ENCODE measurements around the gene PORCN.
"Not testable (repeated sequence)": the region's sequence is repeated elsewhere in the genome, so short reads cannot be mapped to it uniquely, and the experiment has no call there.

PORCN gene

DNA sequence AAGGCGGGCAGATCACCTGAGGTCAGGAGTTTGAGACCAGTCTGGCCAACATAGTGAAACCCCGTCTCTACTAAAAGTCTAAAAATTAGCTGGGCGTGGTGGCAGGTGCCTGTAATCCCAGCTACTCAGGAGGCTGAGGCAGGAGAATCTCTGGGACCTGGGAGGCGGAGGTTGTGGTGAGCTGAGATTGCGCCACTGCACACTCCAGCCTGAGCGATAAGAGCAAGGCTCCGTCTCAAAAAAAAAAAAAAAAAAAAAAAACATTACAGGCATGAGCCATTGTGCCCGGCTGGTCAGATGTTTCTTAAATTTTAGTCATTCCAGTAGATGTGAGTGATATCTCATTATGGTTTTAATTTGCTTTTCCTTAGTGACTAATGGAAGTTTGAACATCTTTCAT lies 17.1 kb downstream of the PORCN start:
- not testable (repeated sequence) for H3K27me3 Mint-ChIP-seq; H3K9me3 Mint-ChIP-seq; H3K4me1 Mint-ChIP-seq; H3K4me3 Mint-ChIP-seq; DNase-seq; ATAC-seq (replicated peaks); H3K27ac Mint-ChIP-seq
- peaks cover 18 to 19% of the 10 kb centered on the region in 2 donors for H3K36me3 Mint-ChIP-seq

DNA sequence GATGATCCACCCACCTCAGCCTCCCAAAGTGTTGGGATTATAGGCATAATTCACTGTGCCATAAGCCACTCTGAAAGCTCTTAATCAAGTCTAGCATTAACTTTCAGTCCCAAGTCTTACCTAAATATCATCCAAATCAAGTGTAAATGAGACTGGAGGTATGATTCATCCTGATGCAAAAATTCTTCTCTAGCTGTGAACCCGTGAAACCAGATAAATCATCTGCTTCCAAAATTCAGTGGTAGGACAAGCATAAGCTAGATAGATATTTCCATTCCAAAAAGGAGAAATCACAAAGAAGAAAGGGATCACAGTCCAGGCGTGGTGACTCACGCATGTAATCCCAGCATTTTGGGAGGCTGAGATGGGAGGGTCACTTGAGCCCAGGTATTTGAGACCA lies 21.9 kb downstream of the PORCN start:
- DNase-seq (no peak), ATAC-seq (replicated peaks) (no peak)
- H3K27me3 Mint-ChIP-seq, result no peaks in the 10 kb centered on the region
- no peaks in the 10 kb centered on the region for H3K4me1 Mint-ChIP-seq
- peaks cover 13 to 19% of the 10 kb centered on the region in 2 donors for H3K36me3 Mint-ChIP-seq
- no peak overlapping the region for H3K4me3 Mint-ChIP-seq
- no peaks in the 10 kb centered on the region for H3K9me3 Mint-ChIP-seq
- H3K27ac Mint-ChIP-seq, result no peak overlapping the region

DNA sequence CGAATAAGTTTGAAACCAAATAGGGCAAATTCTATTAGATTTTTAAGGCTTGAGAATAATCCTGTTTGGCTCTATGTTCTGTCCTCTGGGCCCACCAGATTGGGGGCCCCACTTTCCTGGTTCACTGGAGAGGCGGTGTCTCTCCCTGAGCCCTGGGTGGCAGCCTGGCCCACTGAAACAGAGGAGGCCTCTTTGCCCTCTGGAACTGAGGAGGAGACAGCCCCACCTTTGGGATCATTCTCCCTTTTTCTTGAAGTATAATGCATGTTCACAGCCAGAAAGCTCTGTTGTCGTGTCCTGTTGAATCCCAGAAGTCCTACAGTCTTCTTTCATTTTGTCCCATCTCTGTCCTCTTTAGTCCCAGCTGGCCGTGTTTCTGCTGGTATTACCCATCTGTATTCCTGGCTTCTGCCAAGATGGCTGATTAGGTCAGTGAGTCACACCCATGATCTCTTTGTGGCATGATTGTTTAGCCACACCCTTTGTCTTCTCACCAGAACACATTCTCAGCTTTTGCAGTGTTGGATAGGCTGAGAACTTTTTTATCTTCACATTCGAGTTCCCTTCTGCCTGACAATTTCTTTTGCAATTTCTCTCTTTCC lies 22.7 kb downstream of the PORCN start:
- Mint-ChIP-seq H3K27me3 (no peaks in the 10 kb centered on the region), H3K36me3 (peaks cover 12 to 18% of the 10 kb centered on the region in 2 donors), H3K27ac (no peak overlapping the region), H3K4me1 (no peaks in the 10 kb centered on the region), H3K9me3 (no peaks in the 10 kb centered on the region), H3K4me3 (no peak overlapping the region)
- ATAC-seq (replicated peaks) (no peak), DNase-seq (no peak)

DNA sequence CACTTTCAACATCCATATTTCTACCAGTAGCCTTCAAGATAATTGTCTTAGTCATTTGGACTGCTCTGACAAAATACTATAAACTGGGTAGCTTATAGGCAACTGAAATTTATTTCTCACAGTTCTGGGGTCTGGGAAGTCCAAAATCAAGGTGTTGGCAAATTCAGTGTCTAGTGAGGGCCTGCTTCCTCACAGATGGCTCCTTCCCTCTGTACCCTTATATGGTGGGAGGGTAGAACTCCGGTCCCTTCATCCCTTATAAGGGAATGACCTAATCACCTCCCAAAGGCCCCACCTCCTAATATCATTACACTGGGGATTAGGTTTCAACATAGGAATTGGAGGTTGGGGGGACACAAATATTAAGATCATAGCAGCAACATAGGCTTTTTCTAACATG lies 23.4 kb downstream of the PORCN start:
- H3K4me1 Mint-ChIP-seq, result no peaks in the 10 kb centered on the region
- DNase-seq (no peak), ATAC-seq (replicated peaks) (no peak)
- no peaks in the 10 kb centered on the region for H3K9me3 Mint-ChIP-seq
- no peak overlapping the region for H3K27ac Mint-ChIP-seq
- no peak overlapping the region for H3K4me3 Mint-ChIP-seq
- peaks cover 8 to 14% of the 10 kb centered on the region in 2 donors for H3K36me3 Mint-ChIP-seq
- no peaks in the 10 kb centered on the region for H3K27me3 Mint-ChIP-seq

DNA sequence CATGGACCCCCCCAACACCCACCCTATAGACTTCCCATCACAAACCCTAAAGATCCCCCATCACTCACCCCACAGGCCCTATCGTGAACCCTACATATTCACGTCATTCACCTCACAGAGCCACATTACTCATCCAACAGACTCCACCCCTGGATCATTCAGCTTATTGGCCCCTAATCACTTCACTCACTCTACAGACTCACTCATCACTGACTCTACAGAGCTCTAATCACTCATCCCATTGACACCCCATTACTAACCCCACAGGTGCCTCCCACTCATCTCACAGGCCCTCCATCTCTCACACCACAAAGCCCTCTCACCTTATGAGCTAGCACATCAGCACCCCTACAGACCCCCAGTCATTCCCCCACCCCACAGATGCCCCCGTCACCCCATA lies 24.4 kb downstream of the PORCN start:
- Mint-ChIP-seq H3K4me1 (no peaks in the 10 kb centered on the region), H3K36me3 (peaks cover 8 to 12% of the 10 kb centered on the region in 2 donors), H3K27ac (no peak overlapping the region), H3K9me3 (no peaks in the 10 kb centered on the region), H3K27me3 (no peaks in the 10 kb centered on the region), H3K4me3 (no peak overlapping the region)
- DNase-seq, result no peak
- no peak for ATAC-seq (replicated peaks)

DNA sequence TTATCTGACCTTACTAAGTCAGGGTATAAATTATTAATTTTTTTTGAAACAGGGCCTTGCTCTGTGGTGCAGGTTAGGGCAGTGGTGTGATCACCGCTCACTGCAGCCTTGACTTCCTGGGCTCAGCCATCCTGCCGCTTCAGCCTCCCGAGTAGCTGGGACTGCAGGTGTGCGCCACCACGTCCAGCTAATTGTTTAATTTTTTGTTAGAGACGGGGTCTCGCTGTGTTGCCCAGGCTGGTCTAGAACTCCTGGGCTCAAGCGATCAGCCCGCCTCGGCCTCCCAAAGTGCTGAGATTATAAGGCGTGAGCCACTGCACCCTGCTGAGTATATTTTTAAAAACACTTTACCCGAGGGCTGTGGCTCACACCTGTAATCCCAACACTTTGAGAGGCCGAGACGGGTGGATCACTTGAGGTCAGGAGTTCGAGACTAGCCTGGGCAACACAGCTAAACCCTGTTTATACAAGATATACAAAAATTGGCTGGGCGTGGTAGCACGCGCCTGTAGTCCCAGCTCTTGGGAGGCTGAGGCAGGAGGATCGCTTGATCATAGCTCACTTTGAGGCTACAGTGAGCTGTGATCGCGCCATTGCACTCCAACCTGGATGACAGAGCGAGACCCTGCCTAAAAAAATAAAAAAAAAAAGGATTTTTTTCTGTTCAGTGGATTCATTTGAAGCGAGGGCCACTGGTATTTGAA lies 30.0 kb downstream of the PORCN start:
- H3K4me1 Mint-ChIP-seq, result peaks cover 12 to 20% of the 10 kb centered on the region in 2 donors
- H3K36me3 Mint-ChIP-seq, result peaks cover 4 to 9% of the 10 kb centered on the region in 2 donors
- H3K9me3 Mint-ChIP-seq, result no peaks in the 10 kb centered on the region
- H3K27ac Mint-ChIP-seq, result peak overlapping the region; percentile 95
- peak overlapping the region; percentile 83 to 90 for H3K4me3 Mint-ChIP-seq
- DNase-seq (no peak), ATAC-seq (replicated peaks) (no peak)
- no peaks in the 10 kb centered on the region for H3K27me3 Mint-ChIP-seq

DNA sequence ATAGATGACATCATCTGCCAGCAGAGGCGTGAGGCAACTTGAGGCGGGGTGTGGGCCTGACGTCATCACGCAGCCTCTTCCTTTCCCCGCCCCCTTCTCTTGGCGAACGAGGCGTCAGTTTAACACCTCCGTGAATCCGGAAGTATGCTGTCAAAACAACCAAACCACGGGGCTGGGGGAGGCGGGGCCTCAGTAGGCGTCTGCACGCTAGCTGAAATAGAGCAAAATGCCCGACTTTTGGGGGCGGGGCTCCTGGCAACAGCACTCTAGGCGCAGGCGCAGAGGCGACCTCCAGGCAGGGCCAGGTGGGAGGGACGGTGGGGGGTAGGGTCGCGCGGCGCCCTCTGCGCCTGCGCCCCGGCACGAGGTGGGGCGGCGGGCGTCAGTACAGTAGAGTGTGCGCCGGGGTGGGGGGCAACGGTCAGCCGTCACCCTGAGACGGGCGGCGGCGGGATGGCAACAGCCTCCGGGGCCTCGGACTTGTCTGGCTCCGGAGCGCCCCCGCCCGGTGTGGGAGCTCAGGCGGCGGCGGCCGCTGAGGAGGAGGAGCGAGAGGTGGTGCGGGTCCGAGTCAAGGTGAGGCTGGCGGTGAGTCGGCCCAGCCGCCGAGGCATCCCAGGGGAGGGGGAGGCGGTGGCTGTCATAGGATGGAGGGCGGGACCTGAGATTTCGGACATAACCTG lies 30.7 kb downstream of the PORCN start, which contains the start of gene TBC1D25:
Gene TBC1D25 (plus strand): TSS at position 370 of the 683 bp plus-strand sequence. CDS start 84 bp downstream, at position 454.
- no peaks in the 10 kb centered on the region for H3K27me3 Mint-ChIP-seq
- DNase-seq (peak; percentile 94), ATAC-seq (replicated peaks) (peak; percentile 81 to 89)
- H3K4me3 Mint-ChIP-seq, result peak within 1 kb of the TSS; percentile 83 to 90
- peaks cover 12 to 20% of the 10 kb centered on the region in 2 donors for H3K4me1 Mint-ChIP-seq
- no peaks in the 10 kb centered on the region for H3K9me3 Mint-ChIP-seq
- H3K27ac Mint-ChIP-seq, result peak within 1 kb of the TSS; percentile 95
- H3K36me3 Mint-ChIP-seq, result peaks cover 4 to 9% of the 10 kb centered on the region in 2 donors

DNA sequence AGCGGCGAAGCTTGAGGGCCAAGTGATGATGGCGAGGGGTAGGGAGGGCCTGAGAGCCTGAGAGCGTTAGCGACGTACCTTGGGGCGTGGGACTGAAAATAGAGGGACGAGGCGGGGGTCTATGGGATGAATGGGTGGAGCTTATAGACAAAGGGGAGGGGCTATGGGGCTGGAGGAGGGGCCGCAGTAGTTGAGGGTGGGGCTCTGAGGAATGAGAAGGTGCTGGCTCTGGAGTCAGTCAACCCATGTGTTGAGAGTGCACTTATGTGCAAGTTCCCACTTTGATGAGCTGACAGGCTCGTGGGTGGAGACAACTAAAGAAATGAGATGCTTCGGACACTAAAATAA lies 31.2 kb downstream of the PORCN start:
- ATAC-seq (replicated peaks) (peak; percentile 64 to 71), DNase-seq (no peak)
- Mint-ChIP-seq H3K4me1 (peaks cover 12 to 20% of the 10 kb centered on the region in 2 donors), H3K9me3 (no peaks in the 10 kb centered on the region), H3K27me3 (no peaks in the 10 kb centered on the region), H3K36me3 (peaks cover 8 to 9% of the 10 kb centered on the region in 2 donors), H3K27ac (peak overlapping the region; percentile 95), H3K4me3 (peak overlapping the region; percentile 83 to 90)

DNA sequence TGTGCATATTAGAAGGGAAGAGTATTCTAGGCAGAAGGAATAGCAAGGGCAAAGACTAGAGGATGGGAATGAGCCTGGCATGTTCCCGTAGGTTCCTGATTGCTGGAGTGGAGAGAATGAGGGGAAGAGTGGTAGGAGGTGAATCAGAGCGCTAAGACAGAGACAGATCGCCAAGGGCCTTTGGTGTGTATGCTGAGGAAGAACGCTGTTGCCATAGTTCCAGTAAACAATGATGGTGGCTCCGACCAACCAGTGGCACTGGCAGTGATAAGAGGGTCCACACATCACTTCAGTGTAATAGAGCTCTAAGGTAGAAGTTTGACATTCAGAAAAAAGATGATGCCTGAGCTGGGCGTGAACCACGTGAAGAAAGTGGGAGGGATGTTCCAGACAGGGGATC lies 31.7 kb downstream of the PORCN start:
- ATAC-seq (replicated peaks) (no peak), DNase-seq (no peak)
- no peaks in the 10 kb centered on the region for H3K9me3 Mint-ChIP-seq
- H3K27ac Mint-ChIP-seq, result peak overlapping the region; percentile 95
- H3K4me1 Mint-ChIP-seq, result peaks cover 12 to 20% of the 10 kb centered on the region in 2 donors
- H3K36me3 Mint-ChIP-seq, result peaks cover 8 to 11% of the 10 kb centered on the region in 2 donors
- peak overlapping the region; percentile 83 to 90 for H3K4me3 Mint-ChIP-seq
- no peaks in the 10 kb centered on the region for H3K27me3 Mint-ChIP-seq

DNA sequence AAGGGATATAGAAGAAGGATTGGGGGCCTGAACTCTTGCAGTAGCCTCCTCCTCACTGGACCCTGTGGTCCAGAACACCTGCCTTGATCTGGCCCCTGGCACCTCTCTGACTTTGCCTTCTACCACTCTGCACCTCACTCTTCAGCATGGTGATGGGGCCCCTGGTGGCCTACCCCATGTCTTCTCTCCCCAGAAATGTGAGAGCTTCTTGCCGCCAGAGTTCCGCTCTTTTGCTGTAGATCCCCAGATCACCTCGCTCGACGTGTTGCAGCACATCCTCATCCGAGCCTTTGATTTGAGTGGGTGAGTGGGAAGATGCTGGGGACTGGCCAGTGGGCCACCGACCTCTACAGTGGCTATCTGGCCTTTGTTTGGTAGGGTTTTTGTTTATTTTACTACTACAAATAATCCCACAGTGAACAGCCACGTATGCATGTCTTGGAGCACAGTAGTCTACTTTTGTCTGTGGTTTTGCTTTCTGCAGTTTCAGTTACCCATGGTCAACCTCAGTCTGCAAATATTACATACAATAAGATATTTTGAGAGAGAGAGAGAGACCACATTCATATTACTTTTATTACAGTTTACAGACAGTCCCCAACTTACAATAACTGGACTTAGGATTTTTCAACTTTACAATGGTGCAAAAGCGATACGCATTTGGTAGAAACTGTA lies 32.5 kb downstream of the PORCN start:
- H3K27ac Mint-ChIP-seq, result peak overlapping the region; percentile 73
- H3K4me3 Mint-ChIP-seq, result peak overlapping the region; percentile 49 to 90
- ATAC-seq (replicated peaks) (no peak), DNase-seq (no peak)
- no peaks in the 10 kb centered on the region for H3K27me3 Mint-ChIP-seq
- no peaks in the 10 kb centered on the region for H3K9me3 Mint-ChIP-seq
- H3K36me3 Mint-ChIP-seq, result peaks cover 8 to 11% of the 10 kb centered on the region in 2 donors
- H3K4me1 Mint-ChIP-seq, result peaks cover 12 to 20% of the 10 kb centered on the region in 2 donors

DNA sequence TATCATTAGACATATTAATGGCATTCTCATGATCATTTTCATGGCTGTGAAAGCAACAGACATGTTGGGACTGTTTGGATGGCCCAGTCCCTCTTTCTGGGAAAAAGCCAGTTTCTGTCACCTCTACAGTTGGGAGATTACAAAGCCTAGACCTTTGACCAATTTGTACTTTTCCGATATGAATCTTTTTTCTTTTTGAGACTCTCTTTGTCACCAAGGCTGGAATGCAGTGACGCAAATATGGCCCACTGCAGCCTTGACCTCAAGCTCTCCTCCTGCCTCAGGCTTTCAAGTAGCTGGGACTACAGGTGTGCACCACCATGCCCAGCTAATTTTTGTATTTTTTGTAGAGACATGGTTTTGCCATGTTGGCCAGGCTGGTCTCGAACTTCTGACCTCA lies 40.1 kb downstream of the PORCN start:
- DNase-seq (no peak), ATAC-seq (replicated peaks) (no peak)
- H3K36me3 Mint-ChIP-seq, result peaks cover 11 to 12% of the 10 kb centered on the region in 2 donors
- no peaks in the 10 kb centered on the region for H3K4me1 Mint-ChIP-seq
- peak overlapping the region; percentile 47 for H3K27ac Mint-ChIP-seq
- no peak overlapping the region for H3K4me3 Mint-ChIP-seq
- H3K27me3 Mint-ChIP-seq, result no peaks in the 10 kb centered on the region
- no peaks in the 10 kb centered on the region for H3K9me3 Mint-ChIP-seq

DNA sequence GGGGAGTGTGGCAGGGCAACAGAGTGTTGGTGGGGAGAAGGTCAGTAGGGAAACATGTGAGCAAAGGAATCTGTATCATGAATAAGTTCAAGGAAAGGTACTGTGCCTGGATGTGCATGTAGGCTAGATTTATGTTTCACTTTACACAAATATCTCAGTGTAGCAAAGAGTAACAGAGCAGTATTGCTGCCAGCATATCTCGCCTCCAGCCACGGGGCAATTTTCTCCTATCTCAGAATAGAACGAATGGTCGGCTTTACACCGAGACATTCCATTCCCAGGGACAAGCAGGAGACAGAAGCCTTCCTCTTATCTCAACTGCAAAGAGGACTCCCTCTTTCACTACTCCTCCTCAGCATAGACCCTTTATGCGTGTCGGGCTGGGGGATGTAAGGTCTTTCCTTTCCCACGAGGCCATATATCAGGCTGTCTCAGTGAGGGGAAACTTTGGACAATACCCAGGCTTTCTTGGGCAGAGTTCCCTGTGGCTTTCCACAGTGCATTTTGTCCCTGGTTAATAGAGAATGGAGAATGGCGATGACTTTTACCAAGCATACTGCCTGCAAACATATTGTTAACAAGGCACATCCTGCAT lies 47.0 kb downstream of the PORCN start:
- DNase-seq; H3K27me3 Mint-ChIP-seq; H3K27ac Mint-ChIP-seq; H3K4me1 Mint-ChIP-seq; H3K4me3 Mint-ChIP-seq; H3K9me3 Mint-ChIP-seq; ATAC-seq (replicated peaks): not testable (repeated sequence)
- peaks cover 15 to 25% of the 10 kb centered on the region in 2 donors for H3K36me3 Mint-ChIP-seq

DNA sequence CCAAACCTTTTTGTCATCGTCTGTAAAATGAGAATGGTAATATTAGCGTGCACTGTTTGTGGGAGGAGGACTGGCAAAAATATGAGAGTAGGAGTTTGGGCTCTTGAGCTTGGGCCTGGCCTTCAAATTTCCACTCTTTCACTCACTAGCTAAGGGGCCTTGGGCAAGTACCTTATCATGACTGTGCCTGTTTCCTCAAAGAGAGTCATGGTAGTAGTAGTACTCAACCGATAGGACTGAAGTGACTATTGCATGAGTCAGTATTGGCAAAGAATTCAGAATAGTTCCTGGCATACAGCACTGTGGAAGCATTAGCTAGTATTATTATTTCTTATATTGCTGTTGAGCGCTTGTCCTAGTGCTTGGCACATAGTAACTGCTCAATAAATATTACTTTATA lies 49.5 kb downstream of the PORCN start:
- no peaks in the 10 kb centered on the region for H3K27me3 Mint-ChIP-seq
- peaks cover 0 to 2% of the 10 kb centered on the region in 2 donors for H3K4me1 Mint-ChIP-seq
- no peak overlapping the region for H3K27ac Mint-ChIP-seq
- H3K9me3 Mint-ChIP-seq, result no peaks in the 10 kb centered on the region
- no peak overlapping the region for H3K4me3 Mint-ChIP-seq
- peak in 1 of 2 donors; percentile 47 for ATAC-seq (replicated peaks)
- H3K36me3 Mint-ChIP-seq, result peaks cover 14 to 28% of the 10 kb centered on the region in 2 donors
- DNase-seq, result no peak

DNA sequence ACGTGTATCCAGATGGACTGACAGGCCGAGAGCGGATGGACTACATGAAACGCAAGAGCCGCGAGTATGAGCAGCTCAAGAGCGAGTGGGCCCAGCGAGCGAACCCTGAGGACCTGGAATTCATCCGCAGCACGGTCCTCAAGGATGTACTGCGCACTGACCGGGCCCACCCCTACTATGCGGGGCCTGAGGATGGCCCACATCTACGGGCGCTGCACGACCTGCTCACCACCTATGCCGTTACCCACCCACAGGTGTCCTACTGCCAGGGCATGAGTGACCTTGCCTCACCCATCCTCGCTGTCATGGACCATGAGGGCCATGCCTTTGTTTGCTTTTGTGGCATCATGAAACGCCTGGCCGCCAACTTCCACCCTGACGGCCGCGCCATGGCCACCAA lies 50.8 kb downstream of the PORCN start:
- Mint-ChIP-seq H3K9me3 (no peaks in the 10 kb centered on the region), H3K4me1 (peaks cover 0 to 3% of the 10 kb centered on the region in 2 donors), H3K4me3 (no peak overlapping the region), H3K36me3 (peaks cover 17 to 31% of the 10 kb centered on the region in 2 donors), H3K27me3 (no peaks in the 10 kb centered on the region), H3K27ac (no peak overlapping the region)
- ATAC-seq (replicated peaks), result no peak
- no peak for DNase-seq
